Measurements from ENCODE around the gene CACNG3. TPM values are rescaled to one million over a fixed set of nuclear protein-coding genes. Genes with fewer than 3 reads are reported as not detected.

The CACNG3 gene
- total RNA-seq, 1 donor from 2014 or later, result not detected

DNA sequence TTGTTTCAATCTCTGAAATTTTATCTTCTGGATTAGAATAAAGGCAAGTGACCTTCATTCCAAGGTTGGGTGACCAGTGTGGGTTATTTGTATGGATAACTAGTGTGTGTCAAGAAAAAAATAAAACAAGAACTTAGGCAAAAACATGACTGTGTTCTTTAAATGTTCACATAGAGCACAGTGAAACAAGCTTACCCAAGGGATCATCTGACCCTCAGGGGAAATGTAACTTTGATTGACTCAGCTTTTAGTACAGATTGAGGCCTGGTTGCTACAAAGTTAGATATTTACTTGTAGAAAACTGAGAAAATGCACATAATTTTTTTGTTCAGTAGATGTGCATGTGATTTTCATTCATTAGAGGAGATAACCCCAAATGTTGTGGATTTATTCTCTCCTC is 6.7 kb downstream of the CACNG3 start:
- no peak for TF ChIP-seq CTCF (IDR thresholded peaks at IDR 0.05; ENCODE audit: insufficient read depth, low read length, poor library complexity, severe bottlenecking)
- no peaks in the 10 kb centered on the region for H3K36me3 ChIP-seq (ENCODE audit: control insufficient read depth, insufficient read depth, low read length)

DNA sequence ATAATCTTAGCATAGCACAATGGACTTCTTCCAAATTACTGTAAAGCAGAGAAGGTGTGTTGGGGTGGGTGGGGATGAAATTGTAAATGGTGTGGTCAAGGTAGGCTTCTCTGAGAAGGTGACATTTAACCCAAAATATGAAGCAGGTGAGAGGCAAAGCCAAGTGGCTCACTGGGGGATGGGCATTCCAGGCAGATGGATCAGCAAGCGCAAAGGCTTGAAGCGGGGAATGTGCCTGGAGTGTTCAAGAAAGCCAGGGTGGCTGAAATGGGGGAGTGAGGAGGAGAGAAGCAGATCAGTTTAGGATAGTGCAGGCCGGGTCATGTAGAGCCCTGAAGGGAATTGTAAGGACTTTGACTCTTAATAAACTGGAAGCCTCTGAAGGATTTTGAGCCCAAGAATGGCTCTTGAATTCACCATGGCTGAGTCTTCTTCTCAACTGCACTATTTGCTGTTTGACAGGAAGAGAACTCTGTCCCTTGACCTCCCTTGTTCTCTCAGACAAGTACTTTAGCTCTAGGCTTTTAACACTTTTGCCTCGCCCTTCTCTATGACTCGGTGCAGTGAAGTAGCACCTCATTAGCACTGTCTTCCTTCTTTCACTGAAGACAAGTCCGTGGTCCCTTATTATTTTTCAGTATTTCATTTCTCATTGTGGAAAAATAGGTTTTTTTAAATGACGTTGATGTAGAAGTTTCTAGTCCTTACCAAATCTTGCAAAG is 14.7 kb downstream of the CACNG3 start:
- no peak overlapping the region for H3K4me3 ChIP-seq (ENCODE audit: low read depth, low read length)
- no peaks in the 10 kb centered on the region for H3K36me3 ChIP-seq (ENCODE audit: control insufficient read depth, insufficient read depth, low read length)
- TF ChIP-seq CTCF (IDR thresholded peaks at IDR 0.05; ENCODE audit: insufficient read depth, low read length, poor library complexity, severe bottlenecking), result no peak
- no peak for DNase-seq (ENCODE audit: low read depth)
- no peaks in the 10 kb centered on the region for H3K27me3 ChIP-seq (ENCODE audit: control insufficient read depth, insufficient read depth, low read length)

More for the DNA sequence above, 6.7 kb downstream of the CACNG3 start:
- H3K27me3 ChIP-seq (ENCODE audit: control insufficient read depth, insufficient read depth, low read length), result no peaks in the 10 kb centered on the region
- no peak for DNase-seq (ENCODE audit: low read depth)
- H3K4me3 ChIP-seq (ENCODE audit: low read depth, low read length), result no peak overlapping the region

DNA sequence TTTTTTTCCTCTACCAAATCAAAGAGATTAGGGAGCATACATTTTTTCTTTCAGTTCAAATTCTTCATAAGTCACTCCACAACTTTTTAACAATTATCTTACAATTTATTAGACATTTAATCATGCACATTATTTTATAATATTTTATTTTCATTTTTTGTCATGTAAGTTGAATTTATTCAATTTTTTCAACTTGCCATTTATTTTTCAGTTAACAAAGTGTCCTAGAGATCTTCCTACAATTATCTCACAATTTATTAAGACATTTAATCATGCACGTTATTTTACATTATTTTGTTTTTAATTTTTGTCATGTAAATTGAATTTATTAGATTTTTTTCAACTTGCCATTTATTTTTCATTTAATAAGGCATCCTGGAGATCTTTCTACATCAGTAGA is 16.2 kb downstream of the CACNG3 start:
- H3K36me3 ChIP-seq (ENCODE audit: control insufficient read depth, insufficient read depth, low read length), result no peaks in the 10 kb centered on the region
- H3K27me3 ChIP-seq (ENCODE audit: control insufficient read depth, insufficient read depth, low read length), result no peaks in the 10 kb centered on the region
- no peak for TF ChIP-seq CTCF (IDR thresholded peaks at IDR 0.05; ENCODE audit: insufficient read depth, low read length, poor library complexity, severe bottlenecking)
- DNase-seq (ENCODE audit: low read depth), result no peak
- no peak overlapping the region for H3K4me3 ChIP-seq (ENCODE audit: low read depth, low read length)

DNA sequence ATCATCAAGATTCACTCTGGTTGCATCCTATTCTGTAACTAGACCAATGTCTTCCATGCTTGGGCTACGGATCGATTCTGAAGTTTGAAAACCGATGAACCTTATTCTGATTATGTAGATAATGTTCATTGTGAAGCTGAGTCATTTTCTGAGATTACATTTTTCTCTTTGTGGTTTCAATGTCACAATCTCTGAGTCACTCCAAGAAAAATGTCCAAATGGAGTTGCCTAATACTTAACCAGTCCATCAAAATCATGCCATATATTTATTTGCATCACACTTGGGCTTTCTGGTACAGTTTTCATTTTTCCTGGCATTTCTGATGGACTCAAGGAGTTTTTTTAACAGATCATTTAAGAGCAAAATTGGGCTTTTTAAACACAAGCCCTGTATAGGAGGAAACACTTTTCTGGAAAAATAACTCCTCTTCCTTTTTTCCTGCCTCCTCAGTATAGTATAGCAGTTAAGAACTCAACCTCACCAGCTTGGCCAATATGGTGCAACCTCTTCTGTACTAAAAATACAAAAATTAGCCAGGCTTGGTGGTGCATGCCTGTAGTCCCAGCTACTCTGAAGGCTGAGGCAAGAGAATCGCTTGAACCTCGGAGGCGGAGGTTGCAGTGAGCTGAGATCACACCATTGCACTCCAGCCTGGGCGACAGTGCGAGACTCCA is 17.5 kb downstream of the CACNG3 start:
- Histone ChIP-seq H3K36me3 (ENCODE audit: control insufficient read depth, insufficient read depth, low read length) (no peaks in the 10 kb centered on the region), H3K27me3 (ENCODE audit: control insufficient read depth, insufficient read depth, low read length) (no peaks in the 10 kb centered on the region), H3K4me3 (ENCODE audit: low read depth, low read length) (no peak overlapping the region)
- no peak for DNase-seq (ENCODE audit: low read depth)
- TF ChIP-seq CTCF (IDR thresholded peaks at IDR 0.05; ENCODE audit: insufficient read depth, low read length, poor library complexity, severe bottlenecking), result no peak

DNA sequence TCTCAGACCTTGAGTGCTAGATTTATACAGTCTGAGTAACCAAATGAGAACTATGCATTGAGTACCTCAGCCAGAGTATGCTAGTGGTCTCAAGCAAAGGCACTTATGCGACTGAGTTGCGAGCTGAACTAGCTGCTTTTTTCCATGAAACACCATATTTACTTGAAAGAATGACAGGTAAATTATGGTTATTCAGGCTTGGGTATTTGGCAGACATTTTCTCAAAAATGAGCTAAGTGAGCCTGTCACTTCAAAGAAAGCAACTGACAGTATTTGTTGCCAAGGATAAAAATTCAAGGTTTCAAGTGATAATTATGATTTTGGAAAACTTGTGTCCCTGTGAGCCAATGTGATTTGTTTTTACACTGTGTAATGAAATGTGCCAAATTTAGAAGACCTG is 19.3 kb downstream of the CACNG3 start:
- Histone ChIP-seq H3K4me3 (ENCODE audit: low read depth, low read length) (no peak overlapping the region), H3K27me3 (ENCODE audit: control insufficient read depth, insufficient read depth, low read length) (no peaks in the 10 kb centered on the region), H3K36me3 (ENCODE audit: control insufficient read depth, insufficient read depth, low read length) (no peaks in the 10 kb centered on the region)
- TF ChIP-seq CTCF (IDR thresholded peaks at IDR 0.05; ENCODE audit: insufficient read depth, low read length, poor library complexity, severe bottlenecking), result no peak
- no peak for DNase-seq (ENCODE audit: low read depth)
